Mucosa of rectum (tissue), 2 donors: ENCODE results near the gene ABHD3.
"Not testable (repeated sequence)": the region's sequence is repeated elsewhere in the genome, so short reads cannot be mapped to it uniquely, and the experiment has no call there.

Source experiments
- H3K27ac ChIP-seq, 2 donors: one replicate each; pipeline ENCODE4 v1.7.0; 2013; ENCODE audit warnings: inconsistent platforms in 2 of 2, low read depth in 2 of 2, low read length in 2 of 2
- H3K27me3 ChIP-seq, 2 donors: one replicate each; pipeline ENCODE4 v1.7.0; 2013; ENCODE audit warnings: low read length in 2 of 2; ENCODE audit not compliant: control insufficient read depth in 2 of 2, insufficient read depth in 2 of 2
- H3K36me3 ChIP-seq, 2 donors: one replicate each; pipeline ENCODE4 v1.7.0; 2013; ENCODE audit warnings: low read length in 2 of 2; ENCODE audit not compliant: control insufficient read depth in 2 of 2, insufficient read depth in 2 of 2
- H3K4me1 ChIP-seq, 2 donors: one replicate each; pipeline ENCODE4 v1.7.0; 2013; ENCODE audit warnings: low read length in 2 of 2, mild to moderate bottlenecking in 1 of 2; ENCODE audit not compliant: control insufficient read depth in 2 of 2, insufficient read depth in 2 of 2
- H3K4me3 ChIP-seq, 2 donors: one replicate each; pipeline ENCODE4 v1.7.0; 2013; ENCODE audit warnings: low read length in 2 of 2
- H3K9ac ChIP-seq, 2 donors: one replicate each; pipeline ENCODE4 v1.7.0; 2013; ENCODE audit warnings: low read length in 2 of 2, low read depth in 1 of 2, mild to moderate bottlenecking in 1 of 2
- H3K9me3 ChIP-seq, 2 donors: one replicate each; pipeline ENCODE4 v1.7.0; 2013; ENCODE audit warnings: low read length in 2 of 2; ENCODE audit not compliant: control insufficient read depth in 2 of 2
- donor health status: healthy.
- donor health status: Normal muscosa, but diverticular disease.

ABHD3 gene

DNA sequence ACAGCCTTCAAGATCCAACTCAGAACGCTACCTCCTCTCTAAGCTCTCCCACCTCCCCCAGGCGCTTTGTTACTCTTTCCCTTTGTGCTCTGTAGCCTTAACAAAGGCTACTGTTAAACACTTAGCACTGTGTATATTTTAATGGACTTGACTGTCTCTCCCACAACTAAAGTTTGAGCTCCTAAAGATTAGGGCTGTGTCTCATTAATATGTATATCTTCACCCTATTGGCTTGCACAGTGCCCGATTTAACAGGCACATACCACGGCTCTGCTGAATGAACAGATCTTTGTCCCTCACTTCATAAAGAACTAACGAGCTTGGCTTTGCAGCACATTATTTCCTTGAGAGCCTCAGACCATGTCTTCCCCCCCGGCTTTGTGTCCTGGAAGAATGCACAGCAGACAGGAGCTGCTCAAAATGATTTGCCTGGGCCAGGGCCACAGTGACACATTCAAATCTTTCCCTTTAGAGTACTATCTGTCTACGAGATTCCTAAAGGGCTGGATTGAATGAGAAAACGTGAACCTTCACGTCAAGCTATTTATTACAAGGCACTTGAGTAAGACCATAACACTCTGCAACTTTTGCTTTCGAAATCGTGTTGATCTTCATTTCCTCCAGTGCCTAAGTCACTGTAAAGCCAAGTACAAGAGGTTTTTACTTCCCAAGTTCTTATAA lies 22.1 kb downstream of the ABHD3 start:
- H3K9ac ChIP-seq = peak overlapping the region; percentile 68 to 78

GRCh38 chr18:21680161-21680560 lies 24.4 kb downstream of the ABHD3 start:
- peak overlapping the region; percentile 52 for H3K27ac ChIP-seq
- no peak overlapping the region for H3K4me3 ChIP-seq
- no peaks in the 10 kb centered on the region for H3K27me3 ChIP-seq
- peaks cover 14 to 17% of the 10 kb centered on the region in 2 donors for H3K4me1 ChIP-seq
- H3K36me3 ChIP-seq = peaks cover 0 to 11% of the 10 kb centered on the region in 2 donors
- no peaks in the 10 kb centered on the region for H3K9me3 ChIP-seq
- H3K9ac ChIP-seq = peak overlapping the region in 1 of 2 donors; percentile 12

More for the DNA sequence above, 22.1 kb downstream of the ABHD3 start:
- Histone ChIP-seq H3K9me3 (no peaks in the 10 kb centered on the region), H3K27ac (peak overlapping the region; percentile 88 to 94), H3K36me3 (peaks cover 0 to 9% of the 10 kb centered on the region in 2 donors), H3K4me1 (peaks cover 17 to 27% of the 10 kb centered on the region in 2 donors), H3K4me3 (peak overlapping the region; percentile 79 to 84), H3K27me3 (no peaks in the 10 kb centered on the region)

GRCh38 chr18:21678859-21679258 lies 25.7 kb downstream of the ABHD3 start:
- H3K27ac ChIP-seq = peak overlapping the region; percentile 65 to 80
- no peaks in the 10 kb centered on the region for H3K9me3 ChIP-seq
- no peak overlapping the region for H3K4me3 ChIP-seq
- peak overlapping the region in 1 of 2 donors; percentile 39 for H3K9ac ChIP-seq
- peaks cover 0 to 7% of the 10 kb centered on the region in 2 donors for H3K36me3 ChIP-seq
- H3K4me1 ChIP-seq = peaks cover 14 to 17% of the 10 kb centered on the region in 2 donors
- no peaks in the 10 kb centered on the region for H3K27me3 ChIP-seq

- not testable (repeated sequence) for H3K27me3 ChIP-seq, H3K4me3 ChIP-seq, H3K4me1 ChIP-seq, H3K27ac ChIP-seq, H3K9ac ChIP-seq, H3K9me3 ChIP-seq
- H3K36me3 ChIP-seq = peaks cover 0 to 10% of the 10 kb centered on the region in 2 donors
These were observed 29.2 kb downstream of the ABHD3 start for GRCh38 chr18:21675354-21675753.

- Histone ChIP-seq H3K4me1 (peaks cover 3 to 14% of the 10 kb centered on the region in 2 donors), H3K36me3 (peaks cover 0 to 6% of the 10 kb centered on the region in 2 donors)
These were observed 31.9 kb downstream of the ABHD3 start for GRCh38 chr18:21672521-21673267.

DNA sequence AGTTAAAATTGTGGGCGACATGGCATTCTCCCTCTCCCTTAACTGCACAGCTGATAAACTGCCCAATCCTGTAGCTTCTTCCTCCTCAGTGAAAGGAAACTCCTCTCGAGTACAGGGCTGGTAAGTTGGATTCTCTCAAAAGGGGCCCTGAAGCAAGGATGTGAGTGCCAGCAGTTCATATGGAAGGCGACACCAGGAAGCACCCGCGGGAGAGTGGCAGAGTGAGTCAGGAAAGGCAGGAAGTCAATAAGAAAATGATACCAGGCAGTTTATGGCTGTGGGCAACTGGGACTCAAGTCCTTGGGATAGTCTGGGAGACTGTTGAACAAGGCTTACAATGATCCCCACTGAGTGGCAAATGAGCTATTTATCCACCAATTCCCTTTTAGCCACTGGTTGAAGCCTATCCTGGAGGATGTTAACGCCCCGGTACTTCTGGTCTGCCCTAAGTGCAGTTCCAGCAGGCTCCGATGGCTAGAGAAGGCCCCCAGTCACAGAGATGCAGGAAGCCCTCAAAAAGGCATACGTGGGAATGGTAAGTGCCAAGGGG lies 34.8 kb downstream of the ABHD3 start:
- Histone ChIP-seq H3K9ac (peak overlapping the region in 1 of 2 donors; percentile 9), H3K4me3 (no peak overlapping the region), H3K9me3 (no peaks in the 10 kb centered on the region), H3K36me3 (peaks cover 0 to 4% of the 10 kb centered on the region in 2 donors), H3K27me3 (no peaks in the 10 kb centered on the region), H3K27ac (peak overlapping the region; percentile 67 to 81), H3K4me1 (peaks cover 3 to 14% of the 10 kb centered on the region in 2 donors)

More at GRCh38 chr18:21672521-21673267, 31.9 kb downstream of the ABHD3 start:
- Histone ChIP-seq H3K9ac (no peak overlapping the region), H3K27me3 (no peaks in the 10 kb centered on the region), H3K4me3 (no peak overlapping the region), H3K9me3 (no peaks in the 10 kb centered on the region), H3K27ac (peak overlapping the region; percentile 6 to 61)

DNA sequence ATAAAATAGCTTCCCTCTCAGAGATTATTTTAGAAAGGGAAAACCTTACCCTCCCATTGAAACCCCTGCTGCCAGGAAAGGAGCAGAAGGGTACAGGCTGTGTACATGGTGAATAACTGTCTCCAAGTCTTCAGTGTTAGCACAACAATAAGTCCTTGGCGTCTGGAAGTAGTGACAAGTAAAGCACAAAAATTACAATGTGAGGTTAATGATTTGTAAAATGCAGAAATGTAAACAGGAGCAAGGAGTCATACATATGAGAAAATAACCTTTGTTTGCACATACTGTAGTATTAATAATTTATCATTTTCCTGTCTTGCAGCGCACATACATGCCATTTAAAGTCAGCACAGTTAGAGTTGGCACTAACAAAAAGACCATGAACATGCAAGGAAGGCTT lies 40.5 kb downstream of the ABHD3 start:
- Histone ChIP-seq H3K9me3 (no peaks in the 10 kb centered on the region), H3K9ac (no peak overlapping the region), H3K4me1 (peaks cover 0 to 3% of the 10 kb centered on the region in 2 donors), H3K4me3 (no peak overlapping the region), H3K36me3 (peaks cover 6 to 7% of the 10 kb centered on the region in 2 donors), H3K27me3 (no peaks in the 10 kb centered on the region), H3K27ac (no peak overlapping the region)

GRCh38 chr18:21663578-21663977 lies 41.0 kb downstream of the ABHD3 start:
- Histone ChIP-seq H3K9ac (no peak overlapping the region), H3K36me3 (peaks cover 6 to 7% of the 10 kb centered on the region in 2 donors), H3K4me1 (no peaks in the 10 kb centered on the region), H3K27me3 (no peaks in the 10 kb centered on the region), H3K27ac (no peak overlapping the region), H3K9me3 (no peaks in the 10 kb centered on the region), H3K4me3 (no peak overlapping the region)

GRCh38 chr18:21662581-21662980 lies 42.0 kb downstream of the ABHD3 start:
- H3K27ac ChIP-seq = no peak overlapping the region
- H3K27me3 ChIP-seq = no peaks in the 10 kb centered on the region
- no peak overlapping the region for H3K9ac ChIP-seq
- H3K9me3 ChIP-seq = no peaks in the 10 kb centered on the region
- no peak overlapping the region for H3K4me3 ChIP-seq
- H3K36me3 ChIP-seq = peaks cover 9 to 10% of the 10 kb centered on the region in 2 donors
- H3K4me1 ChIP-seq = no peaks in the 10 kb centered on the region

GRCh38 chr18:21660078-21660477 lies 44.5 kb downstream of the ABHD3 start:
- H3K9ac ChIP-seq = no peak overlapping the region
- H3K36me3 ChIP-seq = peaks cover 10 to 11% of the 10 kb centered on the region in 2 donors
- H3K27me3 ChIP-seq = no peaks in the 10 kb centered on the region
- no peak overlapping the region for H3K4me3 ChIP-seq
- no peak overlapping the region for H3K27ac ChIP-seq
- H3K4me1 ChIP-seq = no peaks in the 10 kb centered on the region
- no peaks in the 10 kb centered on the region for H3K9me3 ChIP-seq
